K562 (cell line): ENCODE data around the gene PRKACB. TPM values are rescaled to one million over a fixed set of nuclear protein-coding genes. Genes with fewer than 3 reads are reported as not detected.
A peak's percentile ranks its signal among the peaks of the same experiment; 100 is the strongest.

Experiments used
- ATAC-seq: fragments of 200-7000 bp; cut with Tn5 transposase; 3 replicates; pipeline ENCODE4 v1.9.1; 2020; ENCODE audit warnings: moderate library complexity
- BruUV-seq: library from RNA; stranded (reverse); fragments of 400-500 nt; replicated peaks from 2 replicates; lab custom pipeline; 2021; lab: Mats Ljungman, UMichigan
- CTCF ChIA-PET: fragments of 300-600 bp; formaldehyde crosslinking; extraction: SDS; loops from one replicate; lab custom pipeline; 2021; ENCODE audit warnings: low intra/inter-chr PET ratio; lab: Yijun Ruan, JAX
- POLR2A ChIA-PET: fragments of 300-600, 350-650 bp; sonication (Branson Sonifier 250); formaldehyde crosslinking; extraction: SDS; loops from one replicate; lab custom pipeline; 2021; ENCODE audit warnings: antibody characterized with exemption, inconsistent platforms; lab: Yijun Ruan, JAX
- DNase-seq, 4 experiments: peaks; one replicate each; pipeline versions ENCODE4 v3.0.0 to v3.0.0-alpha.2; 2011 to 2018; ENCODE audit warnings: low spot score in 3 of 4, mixed read lengths in 3 of 4; ENCODE audit errors: extremely low read depth in 1 of 4
- FAIRE-seq: peaks from 2 replicates; lab custom pipeline; 2011; peaks lifted over from hg19 to GRCh38; lab: Jason Lieb, UNC
- H2AFZ ChIP-seq: 2 replicates; pipeline ENCODE4 v1.6.0; 2011; ENCODE audit warnings: low read depth, low read length, control low read depth, inconsistent platforms
- H3K27ac ChIP-seq: fragments of 200-600 bp; 3 replicates; pipeline ENCODE4 v1.8.0; 2011; ENCODE audit warnings: low read depth, mild to moderate bottlenecking, control low read depth, inconsistent platforms, low read length, moderate library complexity, mixed read lengths; ENCODE audit errors: extremely low read depth
- H3K27me3 ChIP-seq, 2 experiments: fragments of 300-600 bp in 1 of 2; 2 replicates in 1 of 2; 3 replicates in 1 of 2; pipeline versions ENCODE4 v1.6.0 to v1.8.0; 2011; ENCODE audit warnings: inconsistent platforms in 2 of 2, low read length in 2 of 2, mild to moderate bottlenecking in 1 of 2, mixed read lengths in 1 of 2, moderate library complexity in 1 of 2; ENCODE audit not compliant: control insufficient read depth in 2 of 2, insufficient read depth in 2 of 2
- H3K36me3 ChIP-seq: fragments of 300-600 bp; 3 replicates; pipeline ENCODE4 v1.8.0; 2011; ENCODE audit warnings: mild to moderate bottlenecking, low read length, inconsistent platforms; ENCODE audit not compliant: control insufficient read depth, insufficient read depth
- H3K4me1 ChIP-seq, 2 experiments: fragments of 200-600 bp in 1 of 2; replicated peaks in 1 of 2; 2 replicates in 1 of 2; 3 replicates in 1 of 2; pipeline versions ENCODE4 v1.5.1 to v1.8.0; 2011; ENCODE audit warnings: inconsistent platforms in 2 of 2, low read length in 2 of 2, mild to moderate bottlenecking in 1 of 2, mixed read lengths in 1 of 2, moderate library complexity in 1 of 2; ENCODE audit not compliant: control insufficient read depth in 2 of 2, insufficient read depth in 2 of 2
- H3K4me2 ChIP-seq: 2 replicates; pipeline ENCODE4 v1.6.1; 2011; ENCODE audit warnings: low read length, control low read depth, inconsistent platforms, mixed read lengths; ENCODE audit not compliant: insufficient read depth
- H3K4me3 ChIP-seq: fragments of 200-600 bp; sonication (generic), shearing (Covaris generic); 2 replicates; pipeline ENCODE4 v1.5.1; 2016; ENCODE audit warnings: control low read depth, inconsistent platforms
- H3K79me2 ChIP-seq: fragments of 200-600 bp; 3 replicates; pipeline ENCODE4 v1.8.0; 2011; ENCODE audit warnings: low read length, inconsistent platforms; ENCODE audit not compliant: control insufficient read depth, insufficient read depth
- H3K9ac ChIP-seq, 2 experiments: 2 replicates each; pipeline versions ENCODE4 v1.6.0 to v1.6.1; 2011; ENCODE audit warnings: low read depth in 2 of 2, low read length in 2 of 2, control low read depth in 1 of 2, inconsistent platforms in 1 of 2, mild to moderate bottlenecking in 1 of 2, mixed read lengths in 1 of 2; ENCODE audit not compliant: insufficient read depth in 1 of 2
- H3K9me1 ChIP-seq: one replicate; pipeline ENCODE4 v1.6.0; 2011; ENCODE audit warnings: inconsistent platforms, mild to moderate bottlenecking, low read length, moderate library complexity; ENCODE audit not compliant: control insufficient read depth, insufficient read depth
- H3K9me3 ChIP-seq: replicated peaks from 2 replicates; pipeline ENCODE4 v1.5.1; 2011; ENCODE audit warnings: low read depth, low read length, inconsistent platforms; ENCODE audit not compliant: control insufficient read depth, insufficient read depth
- H4K20me1 ChIP-seq: replicated peaks from 2 replicates; pipeline ENCODE4 v1.6.1; 2011; ENCODE audit warnings: low read length, inconsistent platforms, mixed read lengths; ENCODE audit not compliant: control insufficient read depth, insufficient read depth
- ARID2 ChIP-seq: fragments of 450-650 bp; IDR thresholded peaks from 2 replicates; pipeline ENCODE4 v1.6.1; 2017; ENCODE audit warnings: antibody characterized with exemption, mild to moderate bottlenecking
- ETV6 ChIP-seq, 3 experiments: fragments of 150-350 bp in 1 of 3; sonication (generic) in 1 of 3; formaldehyde crosslinking in 1 of 3; IDR thresholded peaks; 2 replicates each; pipeline versions ENCODE4 v1.6.1 to v1.8.0; 2014 to 2022; ENCODE audit warnings: borderline replicate concordance in 2 of 3, low read depth in 2 of 3, antibody characterized with exemption in 1 of 3, low read length in 1 of 3, mild to moderate bottlenecking in 1 of 3, missing genetic modification reagents in 1 of 3
- HSF4 ChIP-seq: fragments of 250-450 bp; sonication (Bioruptor Pico); IDR thresholded peaks from 2 replicates; pipeline ENCODE4 v2.1.2; 2022; ENCODE audit warnings: mild to moderate bottlenecking, moderate library complexity, borderline replicate concordance
- POLR2B ChIP-seq: fragments of 450-650 bp; IDR thresholded peaks from 2 replicates; pipeline ENCODE4 v1.6.1; 2018; ENCODE audit warnings: low read depth; ENCODE audit not compliant: partially characterized antibody
- SPI1 ChIP-seq: IDR thresholded peaks from 2 replicates; pipeline ENCODE4 v1.6.1; 2011; ENCODE audit warnings: low read depth, low read length, control low read depth, borderline replicate concordance
- ZNF146 ChIP-seq: IDR thresholded peaks from one replicate; pipeline ENCODE4 v1.6.1; 2018; ENCODE audit warnings: missing compliant biosample characterization; ENCODE audit not compliant: unreplicated experiment
- ZSCAN29 ChIP-seq: fragments of 450-650 bp; IDR thresholded peaks from 2 replicates; pipeline ENCODE4 v1.6.1; 2017
- WGBS: fragments of 100-300 bp; shearing (Covaris generic); methylation state at CpG from one replicate; pipeline ENCODE4 v1.1.6; 2016; ENCODE audit warnings: low coverage, mixed read lengths; ENCODE audit not compliant: insufficient coverage; ENCODE audit errors: missing lambda C conversion rate; 5-methylcytosine and 5-hydroxymethylcytosine counted together
- in situ Hi-C: fragments of 300-500 bp; cut with MboI; formaldehyde crosslinking; loops from 4 replicates; pipeline ENCODE4 v1.15.0; 2018; ENCODE audit warnings: inconsistent platforms, mixed read lengths
- intact Hi-C: fragments of 100-400 bp; cut with micrococcal nuclease; formaldehyde crosslinking; loops from 2 replicates; pipeline ENCODE4 v1.14.2; 2022
- polyA plus RNA-seq, 8 experiments: library from polyadenylated mRNA; depleted of rRNA in 4 of 8; stranded (reverse) in 5 of 8; unstranded in 3 of 8; fragments of >200 nt; fragmentation: Nextera tagmentation in 2 of 8; fragmentation: Illumina TruSeq in 1 of 8; extraction: Ambion mirVana in 2 of 8; extraction: Trizol in 1 of 8; gene quantifications; 2 replicates each; pipeline versions ENCODE4 v1.2.1 to v1.2.3, GENCODE V29; 2011 to 2014; ENCODE audit warnings: inconsistent platforms in 1 of 8, missing spikeins in 1 of 8
- total RNA-seq, 7 experiments: library from RNA; depleted of rRNA in 6 of 7; stranded (reverse); fragments of >200 nt in 6 of 7; fragmentation: Illumina TruSeq in 2 of 7; extraction: Trizol in 2 of 7; gene quantifications; 2 replicates each; pipeline versions ENCODE4 v1.2.1 to v1.2.3, GENCODE V29; 2011 to 2021; ENCODE audit warnings: low replicate concordance in 1 of 7
- TF ChIP-seq, protein P1 (sequence below): fragments of 250-450 bp; sonication (Bioruptor Pico); IDR thresholded peaks from 2 replicates; pipeline ENCODE4 v1.4.0; 2020; ENCODE audit warnings: mild to moderate bottlenecking, moderate library complexity

Gene PRKACB
- total and polyA plus RNA-seq, 9 of the 15 experiments (the other 6 are each of a cell fraction or from before 2014, with no cell fraction given): 1.1 to 5.2 (median 2.8) TPM

DNA sequence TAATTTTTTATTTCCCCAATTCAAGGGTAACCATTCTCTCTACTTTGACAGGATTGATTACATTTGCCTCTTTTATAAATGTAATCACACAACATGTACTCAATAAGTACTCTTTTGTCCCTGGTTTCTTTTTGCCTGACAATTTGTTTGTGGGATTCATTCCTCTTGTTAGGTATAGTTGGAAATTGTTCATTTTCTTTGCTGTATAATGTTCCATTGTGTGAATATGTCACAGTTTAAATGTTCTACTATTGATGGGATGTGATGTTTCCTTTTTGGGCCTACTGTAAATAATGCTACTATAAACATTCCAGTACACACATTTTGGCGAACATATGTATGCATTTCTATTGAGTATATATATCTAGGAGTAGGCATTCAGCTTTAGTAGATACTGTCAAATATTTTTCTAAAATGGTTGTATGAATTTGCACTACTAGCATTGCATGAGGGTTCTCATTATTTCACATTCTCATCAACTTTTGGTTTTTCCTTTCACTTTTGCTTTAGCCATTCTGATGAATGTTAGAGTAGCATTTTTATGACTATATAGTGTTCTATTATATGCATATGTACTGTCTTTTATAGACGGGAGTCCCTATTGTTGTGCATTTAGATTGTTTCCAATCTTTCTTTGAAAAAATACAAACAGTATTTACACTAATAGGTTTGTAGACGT, 35.0 kb upstream of the PRKACB start:
- BruUV-seq: no TSS peak
- ChIA-PET POLR2A (no interaction called here), CTCF (no interaction called here)
- intact Hi-C loops: no loop called here
- H3K4me1 ChIP-seq: peaks cover under 1 to 9% of the 10 kb centered on the region in 2 experiments; a peak in 4 of 5 replicates
- FAIRE-seq (no peak), ATAC-seq (no peak), DNase-seq (no peak)
- no peak overlapping the region for H3K9ac ChIP-seq
- in situ Hi-C loops: no loop called here
- H3K4me3 ChIP-seq: no peak overlapping the region
- no peak overlapping the region for H2AFZ ChIP-seq
- H4K20me1 ChIP-seq: no peaks in the 10 kb centered on the region
- no peaks in the 10 kb centered on the region for H3K27me3 ChIP-seq
- no peaks in the 10 kb centered on the region for H3K79me2 ChIP-seq
- H3K36me3 ChIP-seq: peaks cover 2% of the 10 kb centered on the region; the same call in 1 of the 3 replicates
- H3K9me1 ChIP-seq: no peaks in the 10 kb centered on the region
- H3K9me3 ChIP-seq: no peaks in the 10 kb centered on the region
- no peak overlapping the region for H3K4me2 ChIP-seq
- no peak overlapping the region for H3K27ac ChIP-seq
- 87% methylated on average over 3 of the region's 3 CpGs for WGBS
- TF ChIP-seq ZSCAN29 (no peak), ZNF146 (CRISPR knock-in tag) (peak; percentile 78)

GRCh38 chr1:84110629-84111028, 33.4 kb upstream of the PRKACB start:
- DNase-seq (no peak), FAIRE-seq (no peak), ATAC-seq (no peak)
- Histone ChIP-seq H3K9ac (no peak overlapping the region), H3K9me1 (no peaks in the 10 kb centered on the region), H3K27ac (no peak overlapping the region), H3K27me3 (no peaks in the 10 kb centered on the region), H3K36me3 (no peaks in the 10 kb centered on the region), H2AFZ (peak overlapping the region; percentile 12; the same call in 1 of the 2 replicates), H3K4me2 (no peak overlapping the region), H3K79me2 (no peaks in the 10 kb centered on the region), H3K9me3 (no peaks in the 10 kb centered on the region), H3K4me3 (no peak overlapping the region), H4K20me1 (no peaks in the 10 kb centered on the region), H3K4me1 (peaks cover 0 to 2% of the 10 kb centered on the region in 2 experiments; a peak in 1 of 5 replicates)
- intact Hi-C loops (loop anchor here (10.0 kb wide), 1 partner anchor 664 kb away; no protein-coding TSS in a partner anchor), in situ Hi-C loops (no loop called here)
- BruUV-seq: no TSS peak
- TF ChIP-seq ETV6 (IDR thresholded peaks at IDR 0.05; ENCODE audit: borderline replicate concordance in 1 of 2, low read depth in 2 of 2, low read length in 1 of 2) (0 out of 4 replicates have a peak, but pooled peaks of 1 of the 2 experiments have one; percentile 35), ETV6 (CRISPR knock-in tag; IDR thresholded peaks at IDR 0.05; ENCODE audit: borderline replicate concordance) (no peak), ARID2 (no peak), POLR2B (no peak), HSF4 (no peak), SPI1 (peak; percentile 70; the same call in 1 of the 2 replicates)
- TF ChIP-seq, protein P1, sequence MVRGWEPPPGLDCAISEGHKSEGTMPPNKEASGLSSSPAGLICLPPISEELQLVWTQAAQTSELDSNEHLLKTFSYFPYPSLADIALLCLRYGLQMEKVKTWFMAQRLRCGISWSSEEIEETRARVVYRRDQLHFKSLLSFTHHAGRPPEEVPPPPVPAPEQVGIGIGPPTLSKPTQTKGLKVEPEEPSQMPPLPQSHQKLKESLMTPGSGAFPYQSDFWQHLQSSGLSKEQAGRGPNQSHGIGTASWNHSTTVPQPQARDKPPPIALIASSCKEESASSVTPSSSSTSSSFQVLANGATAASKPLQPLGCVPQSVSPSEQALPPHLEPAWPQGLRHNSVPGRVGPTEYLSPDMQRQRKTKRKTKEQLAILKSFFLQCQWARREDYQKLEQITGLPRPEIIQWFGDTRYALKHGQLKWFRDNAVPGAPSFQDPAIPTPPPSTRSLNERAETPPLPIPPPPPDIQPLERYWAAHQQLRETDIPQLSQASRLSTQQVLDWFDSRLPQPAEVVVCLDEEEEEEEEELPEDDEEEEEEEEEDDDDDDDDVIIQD: no peak
- CTCF ChIA-PET: no interaction called here
- WGBS: 58% methylated on average over 1 of the region's 1 CpG
- POLR2A ChIA-PET: no interaction called here
